ENCODE measurements around the gene ACHE. TPM values are rescaled to one million over a fixed set of nuclear protein-coding genes. Genes with fewer than 3 reads are reported as not detected.

Gene ACHE
- total and polyA plus RNA-seq, 2 of the 13 experiments (the other 11 are each of a cell fraction or from before 2014, with no cell fraction given), result 0.18 to 0.40 TPM

DNA sequence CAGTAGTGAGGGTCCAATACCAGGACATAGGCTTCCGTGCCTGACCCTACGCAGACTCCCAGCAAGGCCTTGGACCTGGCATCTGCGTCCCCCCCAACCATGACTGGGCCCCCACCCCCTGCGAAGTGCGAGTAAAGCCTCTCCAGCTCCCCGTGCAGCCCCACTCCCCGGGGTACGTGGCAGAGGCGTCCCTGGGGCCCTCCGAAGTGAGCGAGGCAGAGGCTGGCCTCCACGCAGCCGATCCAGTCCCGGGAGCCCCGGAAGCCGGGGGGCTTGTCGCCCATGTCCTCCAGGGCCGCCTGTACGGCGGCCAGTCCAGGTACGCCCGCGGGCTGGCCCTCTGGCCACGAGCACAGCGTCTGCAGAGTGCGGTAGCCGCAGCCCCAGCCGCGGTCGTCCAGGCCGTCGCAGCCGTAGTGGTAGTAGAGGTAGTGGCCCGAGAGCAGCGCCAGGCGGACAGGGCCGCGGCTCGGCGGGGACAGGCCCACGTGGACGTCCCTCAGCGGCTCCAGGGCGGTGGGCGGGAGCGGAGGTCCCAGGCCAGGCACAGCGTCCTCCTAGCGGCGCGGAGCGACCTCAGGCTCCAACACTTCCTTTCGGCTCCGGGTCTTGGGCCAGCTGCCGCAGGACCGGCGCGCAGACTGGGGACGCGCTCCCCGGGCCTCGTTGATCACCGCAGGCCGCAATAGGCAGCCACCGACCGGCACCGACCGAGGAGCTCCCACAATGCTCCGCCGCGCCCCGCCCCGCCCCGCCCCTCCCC lies 6.5 kb downstream of the ACHE start, which contains the start of gene UFSP1 (continued):
- TF ChIP-seq, protein P1, sequence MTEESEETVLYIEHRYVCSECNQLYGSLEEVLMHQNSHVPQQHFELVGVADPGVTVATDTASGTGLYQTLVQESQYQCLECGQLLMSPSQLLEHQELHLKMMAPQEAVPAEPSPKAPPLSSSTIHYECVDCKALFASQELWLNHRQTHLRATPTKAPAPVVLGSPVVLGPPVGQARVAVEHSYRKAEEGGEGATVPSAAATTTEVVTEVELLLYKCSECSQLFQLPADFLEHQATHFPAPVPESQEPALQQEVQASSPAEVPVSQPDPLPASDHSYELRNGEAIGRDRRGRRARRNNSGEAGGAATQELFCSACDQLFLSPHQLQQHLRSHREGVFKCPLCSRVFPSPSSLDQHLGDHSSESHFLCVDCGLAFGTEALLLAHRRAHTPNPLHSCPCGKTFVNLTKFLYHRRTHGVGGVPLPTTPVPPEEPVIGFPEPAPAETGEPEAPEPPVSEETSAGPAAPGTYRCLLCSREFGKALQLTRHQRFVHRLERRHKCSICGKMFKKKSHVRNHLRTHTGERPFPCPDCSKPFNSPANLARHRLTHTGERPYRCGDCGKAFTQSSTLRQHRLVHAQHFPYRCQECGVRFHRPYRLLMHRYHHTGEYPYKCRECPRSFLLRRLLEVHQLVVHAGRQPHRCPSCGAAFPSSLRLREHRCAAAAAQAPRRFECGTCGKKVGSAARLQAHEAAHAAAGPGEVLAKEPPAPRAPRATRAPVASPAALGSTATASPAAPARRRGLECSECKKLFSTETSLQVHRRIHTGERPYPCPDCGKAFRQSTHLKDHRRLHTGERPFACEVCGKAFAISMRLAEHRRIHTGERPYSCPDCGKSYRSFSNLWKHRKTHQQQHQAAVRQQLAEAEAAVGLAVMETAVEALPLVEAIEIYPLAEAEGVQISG (CRISPR knock-in tag; IDR thresholded peaks at IDR 0.05), result peak; percentile 72; the same call in 1 of the 2 replicates
- TF ChIP-seq ZBTB33 (CRISPR knock-in tag; IDR thresholded peaks at IDR 0.05), result no peak; the same call in 1 of the 2 replicates
- TF ChIP-seq, protein P2, sequence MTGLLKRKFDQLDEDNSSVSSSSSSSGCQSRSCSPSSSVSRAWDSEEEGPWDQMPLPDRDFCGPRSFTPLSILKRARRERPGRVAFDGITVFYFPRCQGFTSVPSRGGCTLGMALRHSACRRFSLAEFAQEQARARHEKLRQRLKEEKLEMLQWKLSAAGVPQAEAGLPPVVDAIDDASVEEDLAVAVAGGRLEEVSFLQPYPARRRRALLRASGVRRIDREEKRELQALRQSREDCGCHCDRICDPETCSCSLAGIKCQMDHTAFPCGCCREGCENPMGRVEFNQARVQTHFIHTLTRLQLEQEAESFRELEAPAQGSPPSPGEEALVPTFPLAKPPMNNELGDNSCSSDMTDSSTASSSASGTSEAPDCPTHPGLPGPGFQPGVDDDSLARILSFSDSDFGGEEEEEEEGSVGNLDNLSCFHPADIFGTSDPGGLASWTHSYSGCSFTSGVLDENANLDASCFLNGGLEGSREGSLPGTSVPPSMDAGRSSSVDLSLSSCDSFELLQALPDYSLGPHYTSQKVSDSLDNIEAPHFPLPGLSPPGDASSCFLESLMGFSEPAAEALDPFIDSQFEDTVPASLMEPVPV (CRISPR knock-in tag; IDR thresholded peaks at IDR 0.05), result peak; percentile 64; the same call in 1 of the 2 replicates
- peak; percentile 79; the same call in 1 of the 2 replicates for TF ChIP-seq ZNF33B (CRISPR knock-in tag; IDR thresholded peaks at IDR 0.05)
- TF ChIP-seq, protein P3, sequence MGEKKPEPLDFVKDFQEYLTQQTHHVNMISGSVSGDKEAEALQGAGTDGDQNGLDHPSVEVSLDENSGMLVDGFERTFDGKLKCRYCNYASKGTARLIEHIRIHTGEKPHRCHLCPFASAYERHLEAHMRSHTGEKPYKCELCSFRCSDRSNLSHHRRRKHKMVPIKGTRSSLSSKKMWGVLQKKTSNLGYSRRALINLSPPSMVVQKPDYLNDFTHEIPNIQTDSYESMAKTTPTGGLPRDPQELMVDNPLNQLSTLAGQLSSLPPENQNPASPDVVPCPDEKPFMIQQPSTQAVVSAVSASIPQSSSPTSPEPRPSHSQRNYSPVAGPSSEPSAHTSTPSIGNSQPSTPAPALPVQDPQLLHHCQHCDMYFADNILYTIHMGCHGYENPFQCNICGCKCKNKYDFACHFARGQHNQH (CRISPR knock-in tag; IDR thresholded peaks at IDR 0.05), result peak; percentile 17; the same call in 1 of the 2 replicates
- TF ChIP-seq ZNF446 (CRISPR knock-in tag; IDR thresholded peaks at IDR 0.05), result peak; percentile 93
- peak; percentile 91; the same call in 1 of the 2 replicates for TF ChIP-seq ZMAT3 (CRISPR knock-in tag; conservative IDR thresholded peaks at IDR 0.05)
- peak; percentile 89; the same call in 1 of the 2 replicates for TF ChIP-seq ZSCAN20 (CRISPR knock-in tag; IDR thresholded peaks at IDR 0.05; ENCODE audit: borderline replicate concordance)
- 0 out of 2 replicates have a peak, but pooled peaks have one; percentile 11 for TF ChIP-seq ZNF629 (CRISPR knock-in tag; conservative IDR thresholded peaks at IDR 0.05)
- no peak for TF ChIP-seq ELF4 (CRISPR knock-in tag; IDR thresholded peaks at IDR 0.05; ENCODE audit: borderline replicate concordance)
- TF ChIP-seq PHF21A (CRISPR knock-in tag; IDR thresholded peaks at IDR 0.05), result 0 out of 2 replicates have a peak, but pooled peaks have one; percentile 29
- TF ChIP-seq, protein P4, sequence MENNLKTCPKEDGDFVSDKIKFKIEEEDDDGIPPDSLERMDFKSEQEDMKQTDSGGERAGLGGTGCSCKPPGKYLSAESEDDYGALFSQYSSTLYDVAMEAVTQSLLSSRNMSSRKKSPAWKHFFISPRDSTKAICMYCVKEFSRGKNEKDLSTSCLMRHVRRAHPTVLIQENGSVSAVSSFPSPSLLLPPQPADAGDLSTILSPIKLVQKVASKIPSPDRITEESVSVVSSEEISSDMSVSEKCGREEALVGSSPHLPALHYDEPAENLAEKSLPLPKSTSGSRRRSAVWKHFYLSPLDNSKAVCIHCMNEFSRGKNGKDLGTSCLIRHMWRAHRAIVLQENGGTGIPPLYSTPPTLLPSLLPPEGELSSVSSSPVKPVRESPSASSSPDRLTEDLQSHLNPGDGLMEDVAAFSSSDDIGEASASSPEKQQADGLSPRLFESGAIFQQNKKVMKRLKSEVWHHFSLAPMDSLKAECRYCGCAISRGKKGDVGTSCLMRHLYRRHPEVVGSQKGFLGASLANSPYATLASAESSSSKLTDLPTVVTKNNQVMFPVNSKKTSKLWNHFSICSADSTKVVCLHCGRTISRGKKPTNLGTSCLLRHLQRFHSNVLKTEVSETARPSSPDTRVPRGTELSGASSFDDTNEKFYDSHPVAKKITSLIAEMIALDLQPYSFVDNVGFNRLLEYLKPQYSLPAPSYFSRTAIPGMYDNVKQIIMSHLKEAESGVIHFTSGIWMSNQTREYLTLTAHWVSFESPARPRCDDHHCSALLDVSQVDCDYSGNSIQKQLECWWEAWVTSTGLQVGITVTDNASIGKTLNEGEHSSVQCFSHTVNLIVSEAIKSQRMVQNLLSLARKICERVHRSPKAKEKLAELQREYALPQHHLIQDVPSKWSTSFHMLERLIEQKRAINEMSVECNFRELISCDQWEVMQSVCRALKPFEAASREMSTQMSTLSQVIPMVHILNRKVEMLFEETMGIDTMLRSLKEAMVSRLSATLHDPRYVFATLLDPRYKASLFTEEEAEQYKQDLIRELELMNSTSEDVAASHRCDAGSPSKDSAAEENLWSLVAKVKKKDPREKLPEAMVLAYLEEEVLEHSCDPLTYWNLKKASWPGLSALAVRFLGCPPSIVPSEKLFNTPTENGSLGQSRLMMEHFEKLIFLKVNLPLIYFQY (CRISPR knock-in tag; IDR thresholded peaks at IDR 0.05; ENCODE audit: borderline replicate concordance), result no peak
- TF ChIP-seq ZNF180 (CRISPR knock-in tag; IDR thresholded peaks at IDR 0.05; ENCODE audit: borderline replicate concordance, low read depth), result peak; percentile 71; the same call in 1 of the 2 replicates
- TF ChIP-seq, protein P5, sequence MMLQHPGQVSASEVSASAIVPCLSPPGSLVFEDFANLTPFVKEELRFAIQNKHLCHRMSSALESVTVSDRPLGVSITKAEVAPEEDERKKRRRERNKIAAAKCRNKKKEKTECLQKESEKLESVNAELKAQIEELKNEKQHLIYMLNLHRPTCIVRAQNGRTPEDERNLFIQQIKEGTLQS (CRISPR knock-in tag; IDR thresholded peaks at IDR 0.05), result 0 out of 2 replicates have a peak, but pooled peaks have one; percentile 22

Data from HepG2 (cell line).